IMR-90 (cell line): ENCODE data around the gene AHNAK2. TPM values are rescaled to one million over a fixed set of nuclear protein-coding genes. Genes with fewer than 3 reads are reported as not detected.

Experiments
- ATAC-seq: fragments of 200-7000 bp; cut with Tn5 transposase; 2 replicates; pipeline ENCODE4 v1.9.1; 2020; ENCODE audit warnings: low read depth, mild to moderate bottlenecking, moderate library complexity
- BruUV-seq: library from RNA; stranded (reverse); fragments of 400-500 nt; replicated peaks from 2 replicates; lab custom pipeline; 2021; lab: Mats Ljungman, UMichigan
- CTCF ChIA-PET: fragments of 300-600 bp; formaldehyde crosslinking; extraction: SDS; loops from one replicate; lab custom pipeline; 2021; ENCODE audit warnings: antibody characterized with exemption; lab: Yijun Ruan, JAX
- POLR2A ChIA-PET: fragments of 300-600 bp; sonication (Branson Sonifier 250); formaldehyde crosslinking; loops from one replicate; lab custom pipeline; 2022; ENCODE audit warnings: antibody characterized with exemption; ENCODE audit not compliant: unreplicated experiment; lab: Charles Lee
- DNase-seq: peaks from one replicate; pipeline ENCODE4 v3.0.0; 2013
- H2AFZ ChIP-seq: replicated peaks from 2 replicates; pipeline ENCODE3; 2013; ENCODE audit warnings: low read length, mild to moderate bottlenecking; ENCODE audit not compliant: poor library complexity
- H2AK5ac ChIP-seq: 2 replicates; pipeline ENCODE4 v1.6.1; 2013; ENCODE audit warnings: low read depth, low read length, inconsistent platforms
- H2AK9ac ChIP-seq: replicated peaks from 2 replicates; pipeline ENCODE3; 2013; ENCODE audit warnings: mild to moderate bottlenecking, low read depth, low read length, moderate library complexity; ENCODE audit not compliant: poor library complexity
- H2BK120ac ChIP-seq: 2 replicates; pipeline ENCODE4 v1.6.1; 2013; ENCODE audit warnings: low read depth, low read length, inconsistent platforms
- H2BK15ac ChIP-seq: 3 replicates; pipeline ENCODE4 v1.6.1; 2013; ENCODE audit warnings: low read depth, low read length, inconsistent platforms
- H2BK20ac ChIP-seq: 2 replicates; pipeline ENCODE4 v1.6.1; 2013; ENCODE audit warnings: low read depth, mild to moderate bottlenecking, inconsistent platforms, low read length, moderate library complexity
- H2BK5ac ChIP-seq: 2 replicates; pipeline ENCODE4 v1.6.1; 2013; ENCODE audit warnings: mild to moderate bottlenecking, low read depth, low read length, inconsistent platforms; ENCODE audit not compliant: poor library complexity, severe bottlenecking
- H3K14ac ChIP-seq: replicated peaks from 2 replicates; pipeline ENCODE4 v1.6.1; 2013; ENCODE audit warnings: low read depth, low read length, inconsistent platforms
- H3K18ac ChIP-seq: 2 replicates; pipeline ENCODE4 v1.6.1; 2013; ENCODE audit warnings: low read depth, low read length, control low read depth
- H3K23ac ChIP-seq: 2 replicates; pipeline ENCODE4 v1.6.1; 2013; ENCODE audit warnings: low read depth, low read length, inconsistent platforms
- H3K27ac ChIP-seq: 2 replicates; pipeline ENCODE4 v1.5.1; 2013; ENCODE audit warnings: mild to moderate bottlenecking, control low read depth, low read length; ENCODE audit not compliant: insufficient read depth
- H3K27me3 ChIP-seq: 2 replicates; pipeline ENCODE4 v1.6.1; 2013; ENCODE audit warnings: low read length; ENCODE audit not compliant: control insufficient read depth, insufficient read depth
- H3K36me3 ChIP-seq: 2 replicates; pipeline ENCODE4 v1.6.1; 2013; ENCODE audit warnings: low read length, mixed read lengths; ENCODE audit not compliant: control insufficient read depth, insufficient read depth
- H3K4ac ChIP-seq: 2 replicates; pipeline ENCODE4 v1.6.1; 2013; ENCODE audit warnings: low read depth, low read length, inconsistent platforms
- H3K4me1 ChIP-seq: 2 replicates; pipeline ENCODE4 v1.6.1; 2013; ENCODE audit warnings: low read length, mixed read lengths; ENCODE audit not compliant: control insufficient read depth, insufficient read depth
- H3K4me2 ChIP-seq: 2 replicates; pipeline ENCODE4 v1.6.1; 2013; ENCODE audit warnings: low read depth, mild to moderate bottlenecking, control low read depth, low read length, moderate library complexity
- H3K4me3 ChIP-seq: 2 replicates; pipeline ENCODE4 v1.5.1; 2013; ENCODE audit warnings: low read depth, mild to moderate bottlenecking, control low read depth, low read length, moderate library complexity; ENCODE audit not compliant: insufficient read depth
- H3K56ac ChIP-seq: 2 replicates; pipeline ENCODE4 v1.6.1; 2013; ENCODE audit warnings: low read length, inconsistent platforms; ENCODE audit not compliant: insufficient read depth; ENCODE audit errors: extremely low read depth
- H3K79me1 ChIP-seq, 2 experiments: 2 replicates each; pipeline ENCODE4 v1.6.1; 2013; ENCODE audit warnings: low read length in 2 of 2, inconsistent platforms in 1 of 2, low read depth in 1 of 2
- H3K9ac ChIP-seq: 2 replicates; pipeline ENCODE4 v1.6.1; 2013; ENCODE audit warnings: low read depth, low read length, control low read depth
- H3K9me1 ChIP-seq: 2 replicates; pipeline ENCODE4 v1.6.1; 2013; ENCODE audit warnings: low read length, inconsistent platforms; ENCODE audit not compliant: insufficient read depth
- H3K9me3 ChIP-seq: 2 replicates; pipeline ENCODE4 v1.6.1; 2013; ENCODE audit warnings: low read length; ENCODE audit not compliant: control insufficient read depth, insufficient read depth
- H4K20me1 ChIP-seq: 2 replicates; pipeline ENCODE4 v1.6.1; 2013; ENCODE audit warnings: low read length, inconsistent platforms; ENCODE audit not compliant: insufficient read depth
- H4K5ac ChIP-seq: 2 replicates; pipeline ENCODE4 v1.6.1; 2013; ENCODE audit warnings: mild to moderate bottlenecking, low read depth, low read length, control low read depth
- H4K8ac ChIP-seq, 2 experiments: 2 replicates each; pipeline ENCODE4 v1.6.1; 2013; ENCODE audit warnings: low read depth in 2 of 2, low read length in 2 of 2, control low read depth in 1 of 2, inconsistent platforms in 1 of 2
- H4K91ac ChIP-seq: 2 replicates; pipeline ENCODE4 v1.6.1; 2013; ENCODE audit warnings: low read depth, low read length, inconsistent platforms; ENCODE audit not compliant: insufficient read depth
- MXI1 ChIP-seq: IDR thresholded peaks from 2 replicates; pipeline ENCODE4 v1.6.1; 2012; ENCODE audit warnings: low read depth, mild to moderate bottlenecking, low read length, moderate library complexity, borderline replicate concordance
- WGBS, 2 experiments: methylation state at CpG; one replicate each; pipeline versions ENCODE4 v1.1.5 to v1.1.7; 2013; ENCODE audit warnings: missing lambda C conversion rate in 2 of 2; ENCODE audit not compliant: insufficient read length in 1 of 2; ENCODE audit errors: extremely low coverage in 2 of 2; 5-methylcytosine and 5-hydroxymethylcytosine counted together
- dilution Hi-C: fragments of 300-500 bp; cut with HindIII; formaldehyde crosslinking; loops from one replicate; pipeline ENCODE4 v1.14.3; 2018; ENCODE audit warnings: low sequenced_read_pairs; ENCODE audit not compliant: unreplicated experiment
- in situ Hi-C: fragments of 300-500 bp; cut with MboI; formaldehyde crosslinking; loops from 3 replicates; pipeline ENCODE4 v1.14.3; 2019; ENCODE audit warnings: low sequenced_read_pairs, inconsistent platforms, mixed read lengths
- intact Hi-C: fragments of 100-400 bp; cut with micrococcal nuclease; formaldehyde crosslinking; loops from 2 replicates; pipeline ENCODE4 v1.10.0; 2022
- polyA plus RNA-seq, 3 experiments: library from polyadenylated mRNA; depleted of rRNA; stranded (reverse); fragments of >200 nt; gene quantifications; 2 replicates each; pipeline ENCODE4 v1.2.3, GENCODE V29; 2012; ENCODE audit warnings: low replicate concordance in 1 of 3
- total RNA-seq: library from RNA; depleted of rRNA; stranded (reverse); fragments of >200 nt; gene quantifications from 2 replicates; pipeline ENCODE4 v1.2.3, GENCODE V29; 2012

AHNAK2 gene
- total and polyA plus RNA-seq, 2 of the 4 experiments (the other 2 are of a cell fraction), result 2.6 to 7.9 TPM

DNA sequence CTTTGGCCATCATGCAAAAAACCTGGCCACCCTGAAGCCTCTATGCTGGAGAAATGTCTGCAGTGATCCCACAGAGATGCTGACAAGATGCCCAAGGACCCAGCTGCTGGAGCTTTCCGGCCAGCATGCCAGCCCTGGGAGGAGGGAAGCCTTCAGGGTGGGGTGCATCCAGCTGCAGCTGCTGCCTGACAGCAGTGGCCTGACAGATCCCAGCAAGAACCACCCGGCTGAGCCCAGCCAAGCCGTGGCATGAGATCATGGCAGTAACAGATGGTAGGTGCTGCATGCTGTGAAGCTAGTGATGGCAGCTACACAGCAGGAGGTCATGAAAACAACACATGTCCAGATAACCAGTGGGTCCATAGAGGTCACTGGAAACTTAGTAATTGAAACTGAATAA, 21.2 kb upstream of the AHNAK2 start:
- Histone ChIP-seq H4K91ac (no peak overlapping the region), H4K8ac (no peak overlapping the region), H3K4me3 (no peak overlapping the region), H2AFZ (no peak overlapping the region), H3K4ac (no peak overlapping the region), H3K79me1 (peaks cover 0 to 14% of the 10 kb centered on the region in 2 experiments; a peak in 1 of 4 replicates), H3K27me3 (no peaks in the 10 kb centered on the region), H3K56ac (no peak overlapping the region), H2AK5ac (no peak overlapping the region), H3K9me1 (no peaks in the 10 kb centered on the region; the same call in 1 of the 2 replicates), H2BK5ac (no peak overlapping the region), H2BK20ac (no peak overlapping the region), H4K5ac (no peak overlapping the region), H3K4me2 (no peak overlapping the region), H2AK9ac (no peak overlapping the region), H2BK15ac (no peak overlapping the region), H3K9ac (no peak overlapping the region), H3K14ac (no peak overlapping the region), H3K23ac (no peak overlapping the region), H3K9me3 (0 out of 2 replicates have a peak, but pooled peaks cover 3% of the 10 kb centered on the region), H3K18ac (no peak overlapping the region), H3K27ac (no peak overlapping the region), H3K4me1 (no peaks in the 10 kb centered on the region), H2BK120ac (no peak overlapping the region), H4K20me1 (no peaks in the 10 kb centered on the region), H3K36me3 (peaks cover 2% of the 10 kb centered on the region; the same call in 1 of the 2 replicates)
- dilution Hi-C loops (no loop called here), in situ Hi-C loops (no loop called here), intact Hi-C loops (no loop called here)
- ATAC-seq (no peak), DNase-seq (no peak)
- no peak for TF ChIP-seq MXI1
- WGBS, 2 experiments, result no CpG with 5 or more reads among the region's 3 CpGs
- CTCF ChIA-PET, result no interaction called here
- POLR2A ChIA-PET, result no interaction called here
- no TSS peak for BruUV-seq
